GM13977 (cell line): Measurements from ENCODE around the gene YRDC.

Experiments
- DNase-seq: peaks from one replicate; pipeline ENCODE4 v3.0.0; 2012; ENCODE audit warnings: low spot score
- CTCF ChIP-seq: IDR thresholded peaks from 2 replicates; pipeline ENCODE4 v1.5.1; 2012; ENCODE audit warnings: mild to moderate bottlenecking, control low read depth; ENCODE audit not compliant: insufficient read depth; ENCODE audit errors: extremely low read depth, missing control alignments
- in situ Hi-C: fragments of 300-500 bp; cut with MboI; formaldehyde crosslinking; loops from one replicate; pipeline ENCODE4 v1.12.0; 2022; ENCODE audit warnings: low sequenced_read_pairs, low pct_unique_long_range_greater_than_20kb, mixed read lengths, inconsistent platforms; ENCODE audit not compliant: unreplicated experiment

YRDC gene

GRCh38 chr1:37807555-37808368, at the start of gene YRDC, which contains the start of gene C1orf122:
TSS of gene YRDC (minus strand) at chr1:37808208. CDS start at chr1:37808180, 28 bp downstream.
TSS of gene C1orf122 (plus strand) at chr1:37807790. CDS start at chr1:37808405, 615 bp downstream.
- peak; percentile 99 for DNase-seq
- no peak for TF ChIP-seq CTCF
- in situ Hi-C loops = no loop called here

- TF ChIP-seq CTCF = no peak
- in situ Hi-C loops = loop anchor here (25.0 kb wide), 1 partner anchor 292 kb away; the partner anchor contains the start of genes DNALI1 and SNIP1
- no peak for DNase-seq
Observed at GRCh38 chr1:37854406-37854805, 46.4 kb upstream of the YRDC start.

- DNase-seq = no peak
- in situ Hi-C loops = loop anchor here (25.0 kb wide), 1 partner anchor 291 kb away; the partner anchor contains the start of genes DNALI1 and SNIP1
- TF ChIP-seq CTCF = no peak
Observed at GRCh38 chr1:37853157-37853556, 45.1 kb upstream of the YRDC start.

- TF ChIP-seq CTCF = no peak
- no peak for DNase-seq
- in situ Hi-C loops = loop anchor here (25.0 kb wide), 1 partner anchor 289 kb away; the partner anchor contains the start of genes DNALI1 and SNIP1
Observed at GRCh38 chr1:37851782-37852210, 43.8 kb upstream of the YRDC start.

- DNase-seq = no peak
- TF ChIP-seq CTCF = no peak
- in situ Hi-C loops = loop anchor here (25.0 kb wide), 1 partner anchor 289 kb away; the partner anchor contains the start of genes DNALI1 and SNIP1
Observed at GRCh38 chr1:37851262-37851661, 43.3 kb upstream of the YRDC start.

- no peak for DNase-seq
- TF ChIP-seq CTCF = no peak
- in situ Hi-C loops = loop anchor here (25.0 kb wide), 1 partner anchor 288 kb away; the partner anchor contains the start of genes DNALI1 and SNIP1
Observed at GRCh38 chr1:37850352-37850955, 42.4 kb upstream of the YRDC start.
